Measurements from ENCODE around the gene SERPINB10. TPM values are rescaled to one million over a fixed set of nuclear protein-coding genes. Genes with fewer than 3 reads are reported as not detected.

The SERPINB10 gene
- total RNA-seq, 1 experiment from 2014 or later = not detected

DNA sequence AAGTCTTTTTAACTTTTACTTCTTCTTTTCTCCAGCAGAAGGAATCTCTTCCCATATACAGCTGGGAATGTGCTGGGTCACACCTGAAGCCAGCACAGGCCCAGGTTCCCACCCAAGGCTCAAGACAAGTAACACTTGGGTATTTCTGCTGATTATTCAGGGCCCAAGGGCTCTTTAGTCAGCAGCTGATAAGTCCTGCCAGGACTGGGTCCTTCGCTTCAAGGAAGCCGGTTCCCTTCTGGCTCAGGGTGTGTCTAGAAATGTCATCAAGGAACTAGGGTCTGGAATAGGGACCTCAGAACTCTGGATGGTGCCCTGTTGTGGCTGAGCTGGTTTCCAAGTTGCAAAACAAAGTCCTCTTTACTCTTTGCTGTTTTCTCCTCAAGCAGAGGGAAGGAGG lies 47.2 kb upstream of the SERPINB10 start:
- Histone ChIP-seq H3K9me2 (ENCODE audit: insufficient read depth) (no peaks in the 10 kb centered on the region), H3K36me3 (ENCODE audit: low read depth) (no peaks in the 10 kb centered on the region), H2AFZ (no peak overlapping the region), H3K27ac (no peak overlapping the region), H3K27me3 (ENCODE audit: insufficient read depth, low read depth) (no peaks in the 10 kb centered on the region), H3K9me3 (ENCODE audit: insufficient read depth, low read depth) (no peaks in the 10 kb centered on the region), H4K20me1 (ENCODE audit: insufficient read depth) (no peaks in the 10 kb centered on the region), H3F3A (ENCODE audit: insufficient read depth, low read depth) (no peaks in the 10 kb centered on the region), H3K4me3 (no peak overlapping the region), H3K4me2 (no peak overlapping the region), H3K79me2 (ENCODE audit: low read depth) (no peaks in the 10 kb centered on the region), H3K4me1 (replicated peaks; ENCODE audit: insufficient read depth) (no peaks in the 10 kb centered on the region)
- no peak for DNase-seq
- intact Hi-C loops (cut with micrococcal nuclease; ENCODE audit: unreplicated experiment) = no loop called here
- TF ChIP-seq, protein P1, sequence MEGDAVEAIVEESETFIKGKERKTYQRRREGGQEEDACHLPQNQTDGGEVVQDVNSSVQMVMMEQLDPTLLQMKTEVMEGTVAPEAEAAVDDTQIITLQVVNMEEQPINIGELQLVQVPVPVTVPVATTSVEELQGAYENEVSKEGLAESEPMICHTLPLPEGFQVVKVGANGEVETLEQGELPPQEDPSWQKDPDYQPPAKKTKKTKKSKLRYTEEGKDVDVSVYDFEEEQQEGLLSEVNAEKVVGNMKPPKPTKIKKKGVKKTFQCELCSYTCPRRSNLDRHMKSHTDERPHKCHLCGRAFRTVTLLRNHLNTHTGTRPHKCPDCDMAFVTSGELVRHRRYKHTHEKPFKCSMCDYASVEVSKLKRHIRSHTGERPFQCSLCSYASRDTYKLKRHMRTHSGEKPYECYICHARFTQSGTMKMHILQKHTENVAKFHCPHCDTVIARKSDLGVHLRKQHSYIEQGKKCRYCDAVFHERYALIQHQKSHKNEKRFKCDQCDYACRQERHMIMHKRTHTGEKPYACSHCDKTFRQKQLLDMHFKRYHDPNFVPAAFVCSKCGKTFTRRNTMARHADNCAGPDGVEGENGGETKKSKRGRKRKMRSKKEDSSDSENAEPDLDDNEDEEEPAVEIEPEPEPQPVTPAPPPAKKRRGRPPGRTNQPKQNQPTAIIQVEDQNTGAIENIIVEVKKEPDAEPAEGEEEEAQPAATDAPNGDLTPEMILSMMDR (conservative IDR thresholded peaks at IDR 0.05) = no peak
- TF ChIP-seq EZH2 (IDR thresholded peaks at IDR 0.05; ENCODE audit: low read depth) = no peak
- POLR2A ChIA-PET (ENCODE audit: unreplicated experiment) = no interaction called here
- no TSS peak for BruUV-seq (replicated peaks)
- CTCF ChIA-PET = no interaction called here

- Histone ChIP-seq H3F3A (ENCODE audit: insufficient read depth, low read depth) (peaks cover 4% of the 10 kb centered on the region; the same call in 1 of the 2 replicates), H3K9me2 (ENCODE audit: insufficient read depth) (no peaks in the 10 kb centered on the region), H3K9me3 (ENCODE audit: insufficient read depth, low read depth) (no peaks in the 10 kb centered on the region), H3K79me2 (ENCODE audit: low read depth) (no peaks in the 10 kb centered on the region), H3K27ac (no peak overlapping the region; the same call in 1 of the 2 replicates), H2AFZ (no peak overlapping the region), H3K4me2 (no peak overlapping the region), H4K20me1 (ENCODE audit: insufficient read depth) (no peaks in the 10 kb centered on the region), H3K4me3 (no peak overlapping the region), H3K27me3 (ENCODE audit: insufficient read depth, low read depth) (no peaks in the 10 kb centered on the region), H3K36me3 (ENCODE audit: low read depth) (no peaks in the 10 kb centered on the region), H3K4me1 (replicated peaks; ENCODE audit: insufficient read depth) (no peaks in the 10 kb centered on the region; the same call in 1 of the 2 replicates)
- ChIA-PET POLR2A (ENCODE audit: unreplicated experiment) (interaction anchor here (0.6 kb wide), 2 partner anchors 194 to 445 kb away, joined by 6 to 10 read pairs; no protein-coding TSS in a partner anchor), CTCF (no interaction called here)
- TF ChIP-seq, protein P1 (conservative IDR thresholded peaks at IDR 0.05) = no peak
- no peak for TF ChIP-seq EZH2 (IDR thresholded peaks at IDR 0.05; ENCODE audit: low read depth)
- intact Hi-C loops (cut with micrococcal nuclease; ENCODE audit: unreplicated experiment) = no loop called here
- no TSS peak for BruUV-seq (replicated peaks)
- DNase-seq = no peak
These were observed 40.2 kb upstream of the SERPINB10 start for GRCh38 chr18:63867368-63868125.

DNA sequence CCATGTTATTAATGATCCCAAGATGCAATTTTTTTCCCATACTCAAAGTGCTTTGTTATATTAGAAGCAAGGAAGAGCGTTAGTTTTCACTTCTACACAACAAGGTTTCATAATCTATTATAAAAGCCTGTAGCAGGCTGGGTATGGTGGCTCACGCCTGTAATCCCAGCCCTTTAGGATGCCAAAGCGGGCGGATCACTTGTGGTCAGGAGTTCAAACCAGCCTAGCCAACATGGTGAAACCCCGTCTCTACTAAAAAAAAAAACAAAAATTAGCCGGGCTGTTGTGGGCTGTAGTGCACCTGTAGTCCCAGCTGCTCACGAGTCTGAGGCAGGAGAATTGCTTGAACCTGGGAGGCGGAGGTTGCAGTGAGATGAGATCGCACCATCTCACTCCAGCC lies 39.2 kb upstream of the SERPINB10 start:
- intact Hi-C loops (cut with micrococcal nuclease; ENCODE audit: unreplicated experiment) = no loop called here
- no TSS peak for BruUV-seq (replicated peaks)
- H3K27ac ChIP-seq = no peak overlapping the region
- H3K4me2 ChIP-seq = no peak overlapping the region
- ChIA-PET POLR2A (ENCODE audit: unreplicated experiment) (no interaction called here), CTCF (no interaction called here)
- H3K79me2 ChIP-seq (ENCODE audit: low read depth) = no peaks in the 10 kb centered on the region
- no peaks in the 10 kb centered on the region for H3K27me3 ChIP-seq (ENCODE audit: insufficient read depth, low read depth)
- TF ChIP-seq, protein P1 (conservative IDR thresholded peaks at IDR 0.05) = no peak
- TF ChIP-seq EZH2 (IDR thresholded peaks at IDR 0.05; ENCODE audit: low read depth) = no peak
- H2AFZ ChIP-seq = no peak overlapping the region
- no peaks in the 10 kb centered on the region for H3K9me2 ChIP-seq (ENCODE audit: insufficient read depth)
- no peaks in the 10 kb centered on the region for H4K20me1 ChIP-seq (ENCODE audit: insufficient read depth)
- peaks cover 4% of the 10 kb centered on the region; the same call in 1 of the 2 replicates for H3F3A ChIP-seq (ENCODE audit: insufficient read depth, low read depth)
- H3K36me3 ChIP-seq (ENCODE audit: low read depth) = no peaks in the 10 kb centered on the region
- no peak for DNase-seq
- H3K4me1 ChIP-seq (replicated peaks; ENCODE audit: insufficient read depth) = no peaks in the 10 kb centered on the region; the same call in 1 of the 2 replicates
- H3K4me3 ChIP-seq = no peak overlapping the region
- no peaks in the 10 kb centered on the region for H3K9me3 ChIP-seq (ENCODE audit: insufficient read depth, low read depth)
